Subcutaneous abdominal adipose tissue (tissue), 5 donors: ENCODE measurements around the gene RNASE11.

ENCODE experiments used
- H3K27ac ChIP-seq: one replicate; pipeline ENCODE4 v1.7.0; 2013; ENCODE audit warnings: low read depth, mild to moderate bottlenecking, inconsistent platforms, low read length, moderate library complexity
- H3K27me3 ChIP-seq, 5 donors: one replicate each; pipeline ENCODE4 v1.7.0; 2013; ENCODE audit warnings: low read length in 5 of 5, inconsistent platforms in 1 of 5; ENCODE audit not compliant: control insufficient read depth in 5 of 5, insufficient read depth in 4 of 5
- H3K36me3 ChIP-seq, 5 donors: one replicate each; pipeline ENCODE4 v1.7.0; 2013; ENCODE audit warnings: low read length in 5 of 5; ENCODE audit not compliant: control insufficient read depth in 5 of 5, insufficient read depth in 5 of 5
- H3K4me1 ChIP-seq, 5 donors: one replicate each; pipeline ENCODE4 v1.7.0; 2013; ENCODE audit warnings: low read length in 5 of 5, mild to moderate bottlenecking in 3 of 5, moderate library complexity in 1 of 5; ENCODE audit not compliant: control insufficient read depth in 5 of 5, insufficient read depth in 5 of 5
- H3K4me3 ChIP-seq, 5 donors: one replicate each; pipeline ENCODE4 v1.7.0; 2013; ENCODE audit warnings: low read length in 5 of 5, low read depth in 1 of 5
- H3K9ac ChIP-seq, 5 donors: one replicate each; pipeline ENCODE4 v1.7.0; 2013; ENCODE audit warnings: low read length in 5 of 5, mild to moderate bottlenecking in 4 of 5, moderate library complexity in 3 of 5
- H3K9me3 ChIP-seq, 5 donors: one replicate each; pipeline ENCODE4 v1.7.0; 2013; ENCODE audit warnings: low read length in 5 of 5; ENCODE audit not compliant: control insufficient read depth in 5 of 5
- donor health status: healthy.
- donor health status: healthy.
- donor health status: healthy.
- donor health status: healthy.
- donor health status: healthy.

RNASE11 gene

GRCh38 chr14:20564501-20564997, 23.3 kb downstream of the RNASE11 start:
- Histone ChIP-seq H3K4me1 (no peaks in the 10 kb centered on the region), H3K27ac (no peak overlapping the region), H3K9me3 (peaks cover 4 to 18% (median 15%) of the 10 kb centered on the region in 5 donors), H3K27me3 (no peaks in the 10 kb centered on the region), H3K36me3 (no peaks in the 10 kb centered on the region), H3K4me3 (no peak overlapping the region), H3K9ac (no peak overlapping the region)

DNA sequence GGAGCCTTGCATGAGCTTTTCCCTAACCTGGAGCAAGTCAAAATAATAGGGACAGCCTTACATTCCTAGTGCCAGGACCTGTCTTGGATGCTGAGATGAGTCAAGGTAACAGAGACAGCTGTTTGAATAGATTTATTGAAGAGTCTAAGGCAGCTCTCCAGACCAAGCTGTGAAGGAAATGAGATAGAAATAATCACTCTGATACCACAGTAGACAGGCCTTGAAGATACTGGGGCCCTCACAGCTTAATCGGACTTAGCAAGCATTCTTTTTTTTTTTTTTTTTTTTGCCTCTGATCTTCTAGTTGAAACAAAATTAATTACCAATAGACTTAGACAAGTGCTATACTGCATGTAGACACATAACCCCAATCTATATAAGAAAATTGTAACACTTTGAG, 23.8 kb downstream of the RNASE11 start:
- H3K27ac ChIP-seq = no peak overlapping the region
- no peak overlapping the region for H3K4me3 ChIP-seq
- no peaks in the 10 kb centered on the region for H3K36me3 ChIP-seq
- no peak overlapping the region for H3K9ac ChIP-seq
- no peaks in the 10 kb centered on the region for H3K4me1 ChIP-seq
- H3K27me3 ChIP-seq = no peaks in the 10 kb centered on the region
- H3K9me3 ChIP-seq = peaks cover 0 to 12% (median 9%) of the 10 kb centered on the region in 5 donors

- Histone ChIP-seq H3K4me3 (no peak within 1 kb of the TSS), H3K27me3 (no peaks in the 10 kb centered on the region), H3K36me3 (no peaks in the 10 kb centered on the region), H3K4me1 (peaks cover 0 to 9% (median 4%) of the 10 kb centered on the region in 5 donors), H3K9me3 (no peaks in the 10 kb centered on the region), H3K9ac (no peak within 1 kb of the TSS), H3K27ac (no peak within 1 kb of the TSS)
Observed at GRCh38 chr14:20560961-20561360, 26.8 kb downstream of the RNASE11 start, which contains the start of gene RNASE9. RNASE9 (minus strand) TSS chr14:20561047.

- peaks cover 0 to 15% (median 8%) of the 10 kb centered on the region in 5 donors for H3K4me1 ChIP-seq
- no peak overlapping the region for H3K9ac ChIP-seq
- H3K4me3 ChIP-seq = no peak overlapping the region
- no peak overlapping the region for H3K27ac ChIP-seq
- no peaks in the 10 kb centered on the region for H3K27me3 ChIP-seq
- no peaks in the 10 kb centered on the region for H3K36me3 ChIP-seq
- H3K9me3 ChIP-seq = no peaks in the 10 kb centered on the region
Observed at GRCh38 chr14:20559461-20559904, 28.3 kb downstream of the RNASE11 start.

- H3K4me3 ChIP-seq = no peak overlapping the region
- H3K27me3 ChIP-seq = no peaks in the 10 kb centered on the region
- no peak overlapping the region for H3K27ac ChIP-seq
- H3K9ac ChIP-seq = no peak overlapping the region
- H3K4me1 ChIP-seq = peaks cover 0 to 15% (median 8%) of the 10 kb centered on the region in 5 donors
- no peaks in the 10 kb centered on the region for H3K36me3 ChIP-seq
- no peaks in the 10 kb centered on the region for H3K9me3 ChIP-seq
Observed at GRCh38 chr14:20557212-20557542, 30.6 kb downstream of the RNASE11 start.

- Histone ChIP-seq H3K4me3 (no peak overlapping the region), H3K27ac (peak overlapping the region; percentile 82), H3K4me1 (peaks cover 0 to 15% (median 8%) of the 10 kb centered on the region in 5 donors), H3K9ac (no peak overlapping the region), H3K36me3 (no peaks in the 10 kb centered on the region), H3K27me3 (no peaks in the 10 kb centered on the region), H3K9me3 (no peaks in the 10 kb centered on the region)
Observed at GRCh38 chr14:20556500-20557211, 31.1 kb downstream of the RNASE11 start.

GRCh38 chr14:20555845-20556244, 32.0 kb downstream of the RNASE11 start:
- no peaks in the 10 kb centered on the region for H3K9me3 ChIP-seq
- H3K36me3 ChIP-seq = no peaks in the 10 kb centered on the region
- H3K4me1 ChIP-seq = peaks cover 0 to 15% (median 8%) of the 10 kb centered on the region in 5 donors
- H3K27me3 ChIP-seq = no peaks in the 10 kb centered on the region
- H3K4me3 ChIP-seq = no peak overlapping the region
- no peak overlapping the region for H3K9ac ChIP-seq
- H3K27ac ChIP-seq = peak overlapping the region; percentile 82

GRCh38 chr14:20553024-20553423, 34.8 kb downstream of the RNASE11 start:
- Histone ChIP-seq H3K4me1 (peaks cover 0 to 15% (median 8%) of the 10 kb centered on the region in 5 donors), H3K36me3 (no peaks in the 10 kb centered on the region), H3K27ac (no peak overlapping the region), H3K27me3 (no peaks in the 10 kb centered on the region), H3K9me3 (no peaks in the 10 kb centered on the region), H3K9ac (no peak overlapping the region), H3K4me3 (no peak overlapping the region)

DNA sequence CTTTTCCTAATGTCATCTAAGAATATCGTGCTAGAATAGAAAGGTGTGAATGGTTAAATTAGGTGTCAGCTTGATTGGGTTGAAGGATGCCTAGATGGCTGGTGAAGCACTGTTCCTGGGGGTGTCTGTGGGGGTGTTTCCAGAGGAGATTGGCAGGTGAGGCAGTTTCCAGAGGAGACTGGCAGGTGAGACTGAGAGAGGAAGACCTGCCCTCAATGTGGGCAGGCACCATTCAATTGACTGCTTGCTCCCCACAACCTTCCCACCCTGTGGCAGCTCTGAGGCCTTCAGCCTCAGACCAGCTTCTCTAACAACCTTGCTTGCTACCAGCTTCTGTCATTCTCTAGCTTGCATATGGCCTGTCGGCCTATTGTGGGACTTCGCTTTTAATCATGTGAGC, 36.2 kb downstream of the RNASE11 start:
- no peaks in the 10 kb centered on the region for H3K27me3 ChIP-seq
- H3K27ac ChIP-seq = no peak overlapping the region
- peaks cover 0 to 12% (median 8%) of the 10 kb centered on the region in 5 donors for H3K4me1 ChIP-seq
- H3K9ac ChIP-seq = no peak overlapping the region
- H3K9me3 ChIP-seq = no peaks in the 10 kb centered on the region
- H3K36me3 ChIP-seq = no peaks in the 10 kb centered on the region
- H3K4me3 ChIP-seq = no peak overlapping the region

DNA sequence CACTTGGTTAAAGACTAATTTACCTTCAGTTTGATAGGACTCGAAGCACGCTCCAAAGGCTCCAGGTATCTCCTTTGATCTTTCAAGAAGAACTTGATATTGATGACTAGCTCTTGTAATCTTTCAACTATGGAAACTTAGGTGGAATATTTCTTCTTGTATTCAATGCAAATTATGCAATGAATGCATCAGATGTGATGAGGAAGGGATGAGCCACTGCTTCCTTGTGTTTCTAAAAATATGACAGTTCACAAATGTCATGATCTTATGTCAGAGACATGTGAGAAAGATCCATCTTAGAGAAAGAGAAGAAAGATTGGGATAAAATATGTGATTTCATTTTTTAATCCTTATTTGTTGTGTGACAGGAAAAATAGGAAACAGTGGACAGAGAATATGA, 36.9 kb downstream of the RNASE11 start:
- Histone ChIP-seq H3K4me1 (peaks cover 0 to 5% (median 3%) of the 10 kb centered on the region in 5 donors), H3K36me3 (no peaks in the 10 kb centered on the region), H3K9me3 (no peaks in the 10 kb centered on the region), H3K27me3 (no peaks in the 10 kb centered on the region), H3K27ac (no peak overlapping the region), H3K4me3 (no peak overlapping the region), H3K9ac (no peak overlapping the region)
